ENCODE data around the gene TRH. TPM values are rescaled to one million over a fixed set of nuclear protein-coding genes. Genes with fewer than 3 reads are reported as not detected.

TRH gene
- total and polyA plus RNA-seq, 10 donors = 0.06 to 0.22 (median 0.17) TPM; not detected in 7

DNA sequence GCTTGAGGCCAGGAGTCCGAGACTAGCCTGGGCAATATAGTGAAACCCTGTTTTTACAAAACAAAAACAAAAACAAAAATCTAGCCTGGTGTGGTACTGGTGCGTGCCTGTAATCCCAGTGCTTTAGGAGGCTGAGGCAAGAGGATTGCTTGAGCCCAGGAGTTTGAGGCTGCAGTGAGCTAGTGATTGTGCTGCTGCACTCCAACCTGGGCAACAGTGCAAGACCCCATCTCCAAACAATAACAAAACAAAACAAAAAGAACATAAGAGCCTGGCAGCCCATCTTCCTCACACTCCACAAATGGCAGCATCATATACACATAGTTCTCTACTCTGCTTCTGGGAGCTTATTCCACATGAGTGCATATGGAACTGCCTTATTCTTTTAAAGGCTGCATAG, 2.2 kb upstream of the TRH start:
- Histone ChIP-seq H3K27ac (no peak overlapping the region), H3K4me1 (peaks cover 9 to 22% (median 17%) of the 10 kb centered on the region in 6 donors), H3K9me3 (no peaks in the 10 kb centered on the region), H3K27me3 (replicated peaks in 1 of 7) (peaks cover 3 to 51% (median 27%) of the 10 kb centered on the region in 7 donors), H3K4me3 (no peak overlapping the region), H3K36me3 (no peaks in the 10 kb centered on the region)
- no peak for DNase-seq
- intact Hi-C loops (cut with DNase I; ENCODE audit: low total_unique reads) = no loop called here
- TF ChIP-seq, protein P1, sequence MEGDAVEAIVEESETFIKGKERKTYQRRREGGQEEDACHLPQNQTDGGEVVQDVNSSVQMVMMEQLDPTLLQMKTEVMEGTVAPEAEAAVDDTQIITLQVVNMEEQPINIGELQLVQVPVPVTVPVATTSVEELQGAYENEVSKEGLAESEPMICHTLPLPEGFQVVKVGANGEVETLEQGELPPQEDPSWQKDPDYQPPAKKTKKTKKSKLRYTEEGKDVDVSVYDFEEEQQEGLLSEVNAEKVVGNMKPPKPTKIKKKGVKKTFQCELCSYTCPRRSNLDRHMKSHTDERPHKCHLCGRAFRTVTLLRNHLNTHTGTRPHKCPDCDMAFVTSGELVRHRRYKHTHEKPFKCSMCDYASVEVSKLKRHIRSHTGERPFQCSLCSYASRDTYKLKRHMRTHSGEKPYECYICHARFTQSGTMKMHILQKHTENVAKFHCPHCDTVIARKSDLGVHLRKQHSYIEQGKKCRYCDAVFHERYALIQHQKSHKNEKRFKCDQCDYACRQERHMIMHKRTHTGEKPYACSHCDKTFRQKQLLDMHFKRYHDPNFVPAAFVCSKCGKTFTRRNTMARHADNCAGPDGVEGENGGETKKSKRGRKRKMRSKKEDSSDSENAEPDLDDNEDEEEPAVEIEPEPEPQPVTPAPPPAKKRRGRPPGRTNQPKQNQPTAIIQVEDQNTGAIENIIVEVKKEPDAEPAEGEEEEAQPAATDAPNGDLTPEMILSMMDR (IDR thresholded peaks at IDR 0.05 in 8 of 11, conservative IDR thresholded peaks at IDR 0.05 in 3 of 11) = no peak
- no peak for TF ChIP-seq POLR2AphosphoS5 (IDR thresholded peaks at IDR 0.05)
- TF ChIP-seq POLR2A (IDR thresholded peaks at IDR 0.05) = no peak
- 86 to 99% (median 88%) methylated on average over 2 of the region's 2 CpGs for WGBS, 5 donors

DNA sequence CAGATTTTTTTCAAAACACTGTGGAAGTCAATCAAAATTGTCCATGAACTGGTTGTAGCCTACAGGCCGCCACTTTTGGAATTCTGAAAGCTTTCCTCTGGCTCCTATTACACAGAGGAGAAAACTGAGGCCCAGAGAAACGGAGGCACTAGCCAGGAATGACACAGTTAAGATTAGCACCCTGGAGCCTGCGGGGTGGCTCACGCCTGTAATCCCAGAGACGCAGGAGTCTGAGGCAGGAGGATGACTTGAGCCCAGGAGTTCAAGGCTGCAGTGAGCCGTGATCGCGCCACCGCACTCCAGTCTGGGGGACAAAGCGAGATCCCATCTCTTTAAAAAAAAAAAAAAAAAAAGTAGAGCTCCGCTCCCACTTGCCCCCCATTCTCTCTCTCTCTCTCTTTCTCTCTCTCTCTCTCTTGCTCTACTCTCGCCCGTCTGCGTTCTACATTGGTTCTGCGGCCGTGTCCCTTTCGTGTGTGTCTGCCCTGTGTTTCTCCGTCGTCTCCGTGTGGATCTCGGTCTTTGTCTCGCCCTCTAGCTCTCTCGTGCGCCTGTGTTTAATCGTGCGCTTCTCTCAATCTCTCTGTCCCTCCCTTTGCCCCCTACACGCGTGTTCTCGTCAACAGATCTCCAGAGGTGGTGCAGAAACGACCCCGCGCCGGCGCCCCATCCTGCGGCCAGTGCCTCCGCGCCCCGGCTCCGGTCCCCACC, 512 bp upstream of the TRH start:
- Histone ChIP-seq H3K9me3 (no peaks in the 10 kb centered on the region), H3K27ac (no peak overlapping the region), H3K4me3 (peak overlapping the region in 6 of 8 donors; percentile 15 to 63 (median 35)), H3K27me3 (replicated peaks in 1 of 7) (peaks cover 3 to 60% (median 28%) of the 10 kb centered on the region in 7 donors), H3K36me3 (no peaks in the 10 kb centered on the region), H3K4me1 (peaks cover 9 to 22% (median 17%) of the 10 kb centered on the region in 6 donors)
- no peak for DNase-seq
- TF ChIP-seq POLR2AphosphoS5 (IDR thresholded peaks at IDR 0.05) = no peak
- TF ChIP-seq, protein P1 (IDR thresholded peaks at IDR 0.05 in 8 of 11, conservative IDR thresholded peaks at IDR 0.05 in 3 of 11) = no peak
- no peak for TF ChIP-seq POLR2A (IDR thresholded peaks at IDR 0.05)
- intact Hi-C loops (cut with DNase I; ENCODE audit: low total_unique reads) = no loop called here
- WGBS, 5 donors = 30 to 34% (median 32%) methylated on average over 39 of the region's 39 CpGs

- Histone ChIP-seq H3K4me1 (peaks cover 9 to 22% (median 17%) of the 10 kb centered on the region in 6 donors), H3K9me3 (no peaks in the 10 kb centered on the region), H3K4me3 (peak overlapping the region; percentile 10 to 63 (median 30)), H3K27ac (no peak overlapping the region), H3K36me3 (no peaks in the 10 kb centered on the region), H3K27me3 (replicated peaks in 1 of 7) (peaks cover 3 to 60% (median 30%) of the 10 kb centered on the region in 7 donors)
- TF ChIP-seq, protein P1 (IDR thresholded peaks at IDR 0.05 in 8 of 11, conservative IDR thresholded peaks at IDR 0.05 in 3 of 11) = no peak
- TF ChIP-seq POLR2AphosphoS5 (IDR thresholded peaks at IDR 0.05) = no peak
- TF ChIP-seq POLR2A (IDR thresholded peaks at IDR 0.05) = no peak
- DNase-seq = peak; percentile 82
- intact Hi-C loops (cut with DNase I; ENCODE audit: low total_unique reads) = no loop called here
- 3 to 8% (median 7%) methylated on average over 36 to 71 of the region's 71 CpGs for WGBS, 5 donors
Measured at GRCh38 chr3:129974833-129975704, 549 bp downstream of the TRH start.

DNA sequence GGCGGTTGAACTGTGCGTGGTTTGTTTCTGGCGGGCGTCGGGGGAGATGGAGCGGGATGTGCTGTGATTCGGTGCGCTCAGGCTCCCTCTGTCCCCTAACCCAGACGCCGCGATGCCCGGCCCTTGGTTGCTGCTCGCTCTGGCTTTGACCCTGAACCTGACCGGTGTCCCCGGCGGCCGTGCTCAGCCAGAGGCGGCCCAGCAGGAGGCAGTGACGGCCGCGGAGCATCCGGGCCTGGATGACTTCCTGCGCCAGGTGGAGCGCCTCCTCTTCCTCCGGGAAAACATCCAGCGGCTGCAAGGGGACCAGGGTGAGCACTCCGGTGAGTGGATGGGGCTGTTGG, 1.2 kb downstream of the TRH start:
- no peak for DNase-seq
- Histone ChIP-seq H3K4me1 (peaks cover 9 to 22% (median 17%) of the 10 kb centered on the region in 6 donors), H3K9me3 (no peaks in the 10 kb centered on the region), H3K36me3 (no peaks in the 10 kb centered on the region), H3K27me3 (replicated peaks in 1 of 7) (peaks cover 3 to 60% (median 30%) of the 10 kb centered on the region in 7 donors), H3K27ac (no peak overlapping the region), H3K4me3 (peak overlapping the region in 6 of 8 donors; percentile 15 to 63 (median 35))
- intact Hi-C loops (cut with DNase I; ENCODE audit: low total_unique reads) = no loop called here
- 18 to 41% (median 27%) methylated on average over 11 to 27 of the region's 27 CpGs for WGBS, 5 donors
- TF ChIP-seq, protein P1 (IDR thresholded peaks at IDR 0.05 in 8 of 11, conservative IDR thresholded peaks at IDR 0.05 in 3 of 11) = no peak
- TF ChIP-seq POLR2AphosphoS5 (IDR thresholded peaks at IDR 0.05) = peak in 1 of 3 donors; percentile 39

Data from spleen (tissue), 11 donors.